Cardiac fibroblast (primary cell): Measurements from ENCODE around the gene SLC9A1.
"Not testable (repeated sequence)": the region's sequence is repeated elsewhere in the genome, so short reads cannot be mapped to it uniquely, and the experiment has no call there.

Experiments
- DNase-seq, 2 donors: peaks; one replicate each; pipeline versions ENCODE4 v3.0.0 to v3.0.0-alpha.2; 2010; ENCODE audit warnings: low read depth in 2 of 2
- H3K4me3 ChIP-seq, 2 donors: replicated peaks in 1 of 2; 1 replicate in 1 of 2; 2 replicates in 1 of 2; pipeline ENCODE4 v1.5.1; 2011; ENCODE audit warnings: low read depth in 2 of 2, low read length in 2 of 2, mild to moderate bottlenecking in 2 of 2, moderate library complexity in 1 of 2
- CTCF ChIP-seq: IDR thresholded peaks from one replicate; pipeline ENCODE4 v1.5.1; 2011; ENCODE audit warnings: low read depth, mild to moderate bottlenecking, low read length, inconsistent platforms

SLC9A1 gene

GRCh38 chr1:27154991-27155781 is at the start of gene SLC9A1:
Gene SLC9A1, minus strand, starts transcription at chr1:27155125. Its CDS starts 791 bp downstream, at chr1:27154334.
- TF ChIP-seq CTCF: peak; percentile 79
- H3K4me3 ChIP-seq: peak within 1 kb of the TSS; percentile 64 to 70
- DNase-seq: peak; percentile 96 to 97

GRCh38 chr1:27203946-27204345 is 49.0 kb upstream of the SLC9A1 start:
- H3K4me3 ChIP-seq: no peak overlapping the region
- no peak for TF ChIP-seq CTCF
- peak; percentile 5 to 47 for DNase-seq

- DNase-seq: no peak
- H3K4me3 ChIP-seq: no peak overlapping the region
- TF ChIP-seq CTCF: no peak
Observed at GRCh38 chr1:27201295-27201694, 46.4 kb upstream of the SLC9A1 start.

GRCh38 chr1:27193194-27193593 is 38.3 kb upstream of the SLC9A1 start:
- TF ChIP-seq CTCF: no peak
- H3K4me3 ChIP-seq: no peak overlapping the region

GRCh38 chr1:27192039-27192529 is 37.2 kb upstream of the SLC9A1 start:
- DNase-seq: peak in 1 of 2 donors; percentile 50
- H3K4me3 ChIP-seq: no peak overlapping the region
- TF ChIP-seq CTCF: no peak

More at GRCh38 chr1:27193194-27193593, 38.3 kb upstream of the SLC9A1 start:
- no peak for DNase-seq

GRCh38 chr1:27184665-27185064 is 29.7 kb upstream of the SLC9A1 start:
- H3K4me3 ChIP-seq, DNase-seq: not testable (repeated sequence)

GRCh38 chr1:27179979-27180378 is 25.1 kb upstream of the SLC9A1 start:
- DNase-seq: no peak
- TF ChIP-seq CTCF: no peak
- H3K4me3 ChIP-seq: no peak overlapping the region
